ENCODE results near the gene ZNF586.
"Not testable (repeated sequence)": the region's sequence is repeated elsewhere in the genome, so short reads cannot be mapped to it uniquely, and the experiment has no call there.

Gene ZNF586

GRCh38 chr19:57789288-57789687 is 19.8 kb downstream of the ZNF586 start:
- H3K4me3 ChIP-seq (ENCODE audit: low read depth, low read length), result no peak overlapping the region

- H3K4me3 ChIP-seq (ENCODE audit: low read depth, low read length), result not testable (repeated sequence)
These were observed 27.1 kb downstream of the ZNF586 start for GRCh38 chr19:57796580-57796979.

GRCh38 chr19:57800696-57801095 is 31.2 kb downstream of the ZNF586 start:
- no peak overlapping the region for H3K4me3 ChIP-seq (ENCODE audit: low read depth, low read length)

GRCh38 chr19:57802269-57802668 is 32.8 kb downstream of the ZNF586 start:
- no peak overlapping the region for H3K4me3 ChIP-seq (ENCODE audit: low read depth, low read length)

GRCh38 chr19:57803265-57803593 is 33.8 kb downstream of the ZNF586 start:
- H3K4me3 ChIP-seq (ENCODE audit: low read depth, low read length), result peak overlapping the region; percentile 65

GRCh38 chr19:57803594-57804325 is 34.3 kb downstream of the ZNF586 start:
- H3K4me3 ChIP-seq (ENCODE audit: low read depth, low read length), result peak overlapping the region; percentile 65

GRCh38 chr19:57807541-57807940 is 38.1 kb downstream of the ZNF586 start:
- H3K4me3 ChIP-seq (ENCODE audit: low read depth, low read length), result no peak overlapping the region

GRCh38 chr19:57810410-57811295 is 41.2 kb downstream of the ZNF586 start:
- H3K4me3 ChIP-seq (ENCODE audit: low read depth, low read length), result not testable (repeated sequence)

GRCh38 chr19:57812226-57812625 is 42.8 kb downstream of the ZNF586 start:
- H3K4me3 ChIP-seq (ENCODE audit: low read depth, low read length), result no peak overlapping the region

- not testable (repeated sequence) for H3K4me3 ChIP-seq (ENCODE audit: low read depth, low read length)
These were observed 43.7 kb downstream of the ZNF586 start for GRCh38 chr19:57812975-57813820.

GRCh38 chr19:57813919-57814504 is 44.5 kb downstream of the ZNF586 start:
- peak overlapping the region; percentile 91 for H3K4me3 ChIP-seq (ENCODE audit: low read depth, low read length)

- peak within 1 kb of the TSS; percentile 91 for H3K4me3 ChIP-seq (ENCODE audit: low read depth, low read length)
These were observed 45.2 kb downstream of the ZNF586 start, which contains the start of gene ZNF552 for GRCh38 chr19:57814505-57815246. Gene ZNF552, minus strand, starts transcription at chr19:57814913. Its CDS starts 170 bp downstream, at chr19:57814743.

GRCh38 chr19:57815247-57816075 is 46.0 kb downstream of the ZNF586 start:
- no peak overlapping the region for H3K4me3 ChIP-seq (ENCODE audit: low read depth, low read length)

GRCh38 chr19:57816652-57817051 is 47.2 kb downstream of the ZNF586 start:
- no peak overlapping the region for H3K4me3 ChIP-seq (ENCODE audit: low read depth, low read length)

GRCh38 chr19:57817976-57818375 is 48.5 kb downstream of the ZNF586 start:
- H3K4me3 ChIP-seq (ENCODE audit: low read depth, low read length), result no peak overlapping the region

- no peak overlapping the region for H3K4me3 ChIP-seq (ENCODE audit: low read depth, low read length)
These were observed 48.9 kb downstream of the ZNF586 start for GRCh38 chr19:57818378-57818777.

GRCh38 chr19:57819475-57820148 is 50.1 kb downstream of the ZNF586 start:
- H3K4me3 ChIP-seq (ENCODE audit: low read depth, low read length), result peak overlapping the region; percentile 98

GRCh38 chr19:57820599-57820998 is 51.1 kb downstream of the ZNF586 start:
- peak overlapping the region; percentile 98 for H3K4me3 ChIP-seq (ENCODE audit: low read depth, low read length)

- H3K4me3 ChIP-seq (ENCODE audit: low read depth, low read length), result not testable (repeated sequence)
These were observed 51.6 kb downstream of the ZNF586 start for GRCh38 chr19:57821095-57821494.

All from iPS-11a (cell line).